Measurements from ENCODE around the gene WRAP73.

Gene WRAP73

DNA sequence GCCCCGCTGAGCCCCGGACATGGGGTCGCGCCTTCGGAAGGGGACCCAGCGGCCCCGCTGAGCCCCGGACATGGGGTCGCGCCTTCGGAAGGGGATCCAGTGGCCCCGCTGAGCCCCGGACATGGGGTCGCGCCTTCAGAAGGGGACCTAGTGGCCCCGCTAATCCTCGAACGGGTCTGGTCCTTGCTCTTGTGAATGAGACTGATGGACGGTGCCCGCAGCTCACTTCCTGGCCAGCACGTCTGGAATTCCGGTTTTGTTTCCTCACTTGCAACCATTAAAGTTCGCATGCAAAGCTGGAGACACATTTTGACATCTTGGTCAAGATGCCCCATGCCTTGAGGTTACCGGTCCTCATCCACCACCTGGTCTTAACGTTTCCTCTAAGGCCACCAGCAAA is 5.6 kb downstream of the WRAP73 start:
- no peak for DNase-seq

DNA sequence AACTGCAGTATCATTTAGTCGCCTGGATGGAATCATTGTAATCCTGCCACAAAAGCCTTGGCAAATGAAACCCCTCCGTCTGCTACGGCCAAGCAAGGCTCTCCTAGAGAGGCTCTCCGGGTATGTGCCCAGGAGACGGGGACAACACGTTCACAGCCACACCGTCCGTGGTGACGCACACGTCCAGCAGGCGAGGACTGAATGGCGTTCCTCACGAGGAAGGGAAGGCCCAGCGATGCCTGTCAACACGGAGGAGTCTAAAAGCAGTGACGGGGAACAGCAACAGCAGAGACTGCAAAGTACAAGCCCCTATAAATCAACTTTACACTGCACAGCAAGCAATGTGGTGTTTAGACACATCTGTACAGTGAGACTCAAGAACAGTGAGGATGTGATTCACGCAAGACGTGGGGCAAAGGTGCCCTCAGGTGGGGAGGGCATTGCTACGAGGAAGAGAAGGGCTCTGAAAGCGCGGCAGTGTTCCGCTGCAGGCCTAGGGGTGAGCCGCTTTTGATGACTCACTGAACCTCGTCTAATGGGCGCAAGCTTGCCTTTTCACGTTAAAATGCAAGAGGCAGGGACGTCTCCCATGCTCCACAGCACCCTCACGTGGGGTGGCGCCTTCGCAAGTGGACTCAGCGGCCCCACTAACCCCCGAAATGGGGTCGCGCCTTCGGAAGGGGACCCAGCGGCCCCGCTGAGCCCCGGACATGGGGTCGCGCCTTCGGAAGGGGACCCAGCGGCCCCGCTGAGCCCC is 6.8 kb downstream of the WRAP73 start:
- DNase-seq = no peak

- no peak for DNase-seq
Measured at GRCh38 chr1:3641816-3642215, 8.1 kb downstream of the WRAP73 start.

DNA sequence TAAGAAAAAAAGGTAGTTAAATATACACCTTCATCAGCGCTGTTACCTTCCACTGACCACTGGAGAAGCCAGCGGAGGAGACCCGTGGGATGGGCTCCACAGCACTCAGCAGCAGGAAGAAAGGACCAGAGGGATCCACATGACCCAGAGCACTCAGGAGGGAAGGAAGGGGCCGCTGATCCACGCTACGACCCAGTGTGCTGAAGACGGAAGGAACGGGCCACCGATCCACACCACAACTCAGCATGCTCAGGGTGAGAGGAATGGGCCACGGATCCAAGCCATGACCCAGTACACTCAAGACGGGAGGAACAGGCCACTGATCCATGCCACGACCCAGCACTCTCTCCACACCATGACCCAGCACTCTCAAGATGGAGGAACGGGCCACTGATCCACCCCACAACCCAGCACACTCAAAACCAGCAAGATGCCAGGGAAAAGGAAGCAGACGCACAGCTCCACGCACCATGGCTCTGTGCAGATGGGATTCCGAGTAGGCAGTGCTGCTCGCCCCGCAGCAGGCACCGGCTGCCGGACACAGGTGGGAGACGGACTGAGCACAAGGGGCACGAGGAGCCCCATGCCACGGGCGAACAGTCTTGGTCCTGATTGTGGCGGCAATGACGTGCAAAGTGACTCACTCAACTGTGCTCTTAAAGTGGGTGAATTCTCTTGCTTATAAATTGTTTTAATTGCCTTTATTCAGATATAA is 8.7 kb downstream of the WRAP73 start:
- DNase-seq = no peak

DNA sequence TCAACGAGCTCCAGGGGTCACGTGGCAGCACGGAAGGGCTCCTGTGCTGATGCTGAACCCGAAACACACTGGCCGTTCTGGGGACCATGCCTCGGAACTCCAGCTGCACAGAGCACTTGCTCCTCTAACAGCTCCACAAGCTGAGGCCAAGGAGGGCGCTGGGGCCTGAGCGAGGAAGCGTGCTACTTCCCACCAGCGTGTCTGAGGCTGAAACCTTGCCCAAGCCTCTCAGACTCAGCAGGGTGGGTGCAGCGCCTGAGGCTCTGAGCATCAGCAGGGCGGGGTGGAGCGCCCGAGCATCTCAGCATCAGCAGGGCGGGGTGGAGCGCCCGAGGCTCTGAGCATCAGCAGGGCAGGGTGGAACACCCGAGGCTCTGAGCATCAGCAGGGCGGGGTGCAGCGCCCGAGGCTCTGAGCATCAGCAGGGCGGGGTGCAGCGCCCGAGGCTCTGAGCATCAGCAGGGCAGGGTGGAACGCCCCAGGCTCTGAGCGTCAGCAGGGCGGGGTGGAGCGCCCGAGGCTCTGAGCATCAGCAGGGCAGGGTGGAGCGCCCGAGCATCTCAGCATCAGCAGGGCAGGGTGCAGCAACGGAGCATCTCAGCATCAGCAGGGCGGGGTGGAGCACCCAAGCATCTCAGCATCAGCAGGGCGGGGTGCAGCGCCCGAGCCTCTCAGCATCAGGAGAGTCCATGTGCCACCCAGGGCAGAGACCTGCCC is 9.6 kb downstream of the WRAP73 start:
- no peak for DNase-seq

GRCh38 chr1:3639397-3639911 is 10.4 kb downstream of the WRAP73 start:
- DNase-seq = no peak

DNA sequence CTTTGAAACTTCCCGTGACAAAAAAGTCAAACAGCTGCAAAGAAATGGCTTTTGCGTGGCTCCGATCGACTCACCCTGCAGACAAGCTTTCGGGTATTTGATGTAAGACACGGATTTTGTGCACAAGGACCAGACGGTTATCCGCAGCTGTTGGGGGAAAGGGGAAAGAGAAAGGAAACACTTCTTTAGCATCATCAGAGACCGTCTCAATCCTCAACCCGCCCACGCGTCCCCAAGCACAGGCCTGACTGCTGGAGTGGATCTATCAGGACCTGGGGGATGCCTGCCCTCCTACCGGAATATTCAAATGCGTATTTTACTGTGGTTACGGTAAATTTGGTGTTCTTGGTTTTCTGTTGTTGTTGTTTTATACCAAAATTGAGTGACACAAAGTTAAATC is 11.2 kb downstream of the WRAP73 start:
- no peak for DNase-seq

- no peak for DNase-seq
Measured at GRCh38 chr1:3638027-3638426, 11.9 kb downstream of the WRAP73 start.

- DNase-seq = no peak
Measured at GRCh38 chr1:3636531-3636930, 13.4 kb downstream of the WRAP73 start.

GRCh38 chr1:3636080-3636479 is 13.8 kb downstream of the WRAP73 start:
- DNase-seq = no peak

DNA sequence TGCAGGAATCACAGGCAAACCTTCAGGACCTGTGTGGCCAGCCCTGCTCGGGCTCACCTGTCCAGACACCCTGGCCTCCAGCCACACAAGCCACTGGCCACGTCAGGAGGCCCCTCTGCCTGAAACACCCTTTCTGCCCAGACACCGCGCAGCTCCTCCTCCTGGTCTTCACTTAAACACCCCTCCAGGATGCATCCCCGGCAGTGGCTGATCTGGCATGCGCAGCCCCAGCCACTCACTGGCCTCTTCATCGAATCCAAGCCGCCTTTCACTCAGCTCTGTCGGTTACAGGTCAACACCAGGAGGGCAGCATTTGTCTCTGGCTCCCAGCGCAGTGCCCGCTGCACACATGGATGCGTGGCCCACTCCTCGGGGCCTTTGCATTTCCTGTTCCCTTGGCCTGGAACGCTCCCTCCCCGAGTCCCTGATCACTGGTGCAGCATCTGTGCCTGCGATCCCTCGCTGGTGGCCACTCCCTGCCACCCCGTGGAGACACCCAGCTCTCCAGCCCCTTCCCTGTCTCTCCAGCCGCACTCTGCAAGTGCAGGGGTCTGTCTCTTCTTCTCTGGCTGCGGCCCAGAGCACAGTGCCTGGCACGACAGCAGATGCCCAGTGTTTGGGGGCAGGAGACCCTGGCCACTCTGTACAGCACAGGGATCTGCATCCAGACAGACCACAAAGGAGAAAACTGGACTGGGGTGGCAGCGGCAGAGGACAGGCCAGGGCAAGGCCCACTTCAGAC is 15.7 kb downstream of the WRAP73 start:
- no peak for DNase-seq

GRCh38 chr1:3633344-3634058 is 16.4 kb downstream of the WRAP73 start:
- DNase-seq = no peak

GRCh38 chr1:3632716-3633343 is 17.1 kb downstream of the WRAP73 start:
- DNase-seq = no peak

- no peak for DNase-seq
Measured at GRCh38 chr1:3632298-3632697, 17.6 kb downstream of the WRAP73 start.

- DNase-seq = no peak
Measured at GRCh38 chr1:3631320-3632260, 18.3 kb downstream of the WRAP73 start.

- no peak for DNase-seq
Measured at GRCh38 chr1:3630914-3631313, 19.0 kb downstream of the WRAP73 start.

GRCh38 chr1:3630161-3630611 is 19.7 kb downstream of the WRAP73 start:
- DNase-seq = no peak

DNA sequence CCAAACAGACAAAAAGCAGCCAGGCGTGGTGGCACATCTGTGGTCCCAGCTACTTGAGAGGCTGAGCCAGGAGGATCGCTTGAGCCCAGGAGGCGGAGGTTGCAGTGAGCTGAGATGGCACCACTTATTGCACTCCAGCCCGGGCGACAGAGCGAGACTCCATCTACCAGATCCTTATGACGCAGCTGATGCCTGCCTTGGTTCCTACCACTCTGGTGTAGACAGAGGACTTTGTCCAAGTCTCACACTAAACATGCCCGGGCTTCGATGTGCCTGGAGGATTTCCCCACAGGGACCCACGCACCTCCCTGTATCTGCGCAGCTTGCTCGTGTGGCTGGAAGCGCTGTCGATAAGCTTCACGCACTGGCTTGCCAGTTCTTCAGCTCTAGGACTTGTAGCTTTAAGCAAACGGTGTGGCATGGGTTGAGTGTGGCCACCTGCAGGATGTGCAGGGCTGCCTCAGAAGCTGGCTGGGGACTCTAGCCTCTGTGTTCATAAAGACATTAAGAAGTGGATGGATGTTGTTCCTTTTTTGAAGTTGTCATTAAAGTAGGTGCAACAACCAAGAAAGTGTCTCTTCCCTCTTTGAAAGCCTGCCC is 20.2 kb downstream of the WRAP73 start:
- no peak for DNase-seq

DNA sequence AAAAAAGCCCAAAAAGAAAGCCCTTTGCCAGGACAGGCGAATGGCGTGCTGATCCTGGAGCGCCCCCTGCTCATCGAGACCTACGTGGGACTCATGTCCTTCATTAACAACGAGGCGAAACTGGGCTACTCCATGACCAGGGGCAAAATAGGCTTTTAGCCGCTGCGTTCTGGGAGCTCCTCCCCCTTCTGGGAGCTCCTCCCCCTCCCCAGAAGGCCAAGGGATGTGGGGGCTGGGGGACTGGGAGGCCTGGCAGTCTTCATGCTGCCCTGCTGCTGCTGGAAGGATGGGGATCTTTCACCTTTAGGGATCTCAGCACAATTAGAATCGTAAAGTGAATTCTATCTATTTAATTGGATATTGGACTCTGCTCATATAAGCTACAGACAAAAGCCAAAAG is 21.5 kb downstream of the WRAP73 start:
- no peak for DNase-seq
